WTC11 (cell line): Measurements from ENCODE around the gene MRPS10. TPM values are rescaled to one million over a fixed set of nuclear protein-coding genes. Genes with fewer than 3 reads are reported as not detected.

ENCODE experiments used
- ATAC-seq: fragments of 200-7000 bp; cut with Tn5 transposase; 2 replicates; pipeline ENCODE4 v1.10.0; 2021; ENCODE audit warnings: mild to moderate bottlenecking, moderate library complexity
- CTCF ChIA-PET: fragments of 300-600 bp; sonication (Branson Sonifier 250); formaldehyde crosslinking; loops from one replicate; lab custom pipeline; 2021; ENCODE audit warnings: antibody characterized with exemption; lab: Charles Lee
- POLR2A ChIA-PET: fragments of 350-600 bp; sonication (Branson Sonifier 250); formaldehyde crosslinking; loops from one replicate; lab custom pipeline; 2021; ENCODE audit warnings: antibody characterized with exemption; lab: Charles Lee
- DNase-seq: peaks from one replicate; pipeline ENCODE4 v3.0.0; 2021; ENCODE audit warnings: low spot score
- H3K27ac Mint-ChIP-seq: 2 replicates; pipeline ENCODE4 v1.8.0; 2021; ENCODE audit warnings: mixed read lengths
- H3K27me3 Mint-ChIP-seq: 2 replicates; pipeline ENCODE4 v1.8.0; 2021; ENCODE audit warnings: low read depth, mild to moderate bottlenecking, moderate library complexity, mixed read lengths
- H3K36me3 Mint-ChIP-seq: 2 replicates; pipeline ENCODE4 v1.8.0; 2021; ENCODE audit warnings: mixed read lengths
- H3K4me1 Mint-ChIP-seq: 2 replicates; pipeline ENCODE4 v1.8.0; 2022; ENCODE audit warnings: mixed read lengths
- H3K4me3 Mint-ChIP-seq: 2 replicates; pipeline ENCODE4 v1.8.0; 2021; ENCODE audit warnings: mild to moderate bottlenecking, moderate library complexity, mixed read lengths
- H3K9me3 Mint-ChIP-seq: 2 replicates; pipeline ENCODE4 v1.8.0; 2021; ENCODE audit warnings: mixed read lengths
- CBFB ChIP-seq: sonication (generic); formaldehyde crosslinking; IDR thresholded peaks from 2 replicates; pipeline ENCODE4 v1.8.1; 2022; ENCODE audit warnings: mild to moderate bottlenecking, low read depth, missing genetic modification reagents
- CREB1 ChIP-seq: sonication (generic); formaldehyde crosslinking; IDR thresholded peaks from 2 replicates; pipeline ENCODE4 v1.8.0; 2023; ENCODE audit warnings: mild to moderate bottlenecking, missing genetic modification reagents
- ESRRA ChIP-seq: sonication (generic); formaldehyde crosslinking; IDR thresholded peaks from 2 replicates; pipeline ENCODE4 v1.8.1; 2022; ENCODE audit warnings: mild to moderate bottlenecking, missing genetic modification reagents, borderline replicate concordance
- FOXJ3 ChIP-seq: sonication (generic); formaldehyde crosslinking; IDR thresholded peaks from 2 replicates; pipeline ENCODE4 v1.9.0; 2021; ENCODE audit warnings: missing genetic modification reagents, mild to moderate bottlenecking, borderline replicate concordance
- FOXK1 ChIP-seq: sonication (generic); formaldehyde crosslinking; IDR thresholded peaks from 2 replicates; pipeline ENCODE4 v1.8.0; 2022; ENCODE audit warnings: mild to moderate bottlenecking, moderate library complexity, missing genetic modification reagents
- GABPB1 ChIP-seq: sonication (generic); formaldehyde crosslinking; IDR thresholded peaks from 2 replicates; pipeline ENCODE4 v1.8.1; 2023; ENCODE audit warnings: mild to moderate bottlenecking, missing genetic modification reagents
- GRHL2 ChIP-seq: fragments of 250-450 bp; sonication (Bioruptor Pico); IDR thresholded peaks from 2 replicates; pipeline ENCODE4 v1.8.0; 2022; ENCODE audit warnings: mild to moderate bottlenecking, moderate library complexity; ENCODE audit not compliant: insufficient replicate concordance, severe bottlenecking
- GTF2I ChIP-seq: fragments of 250-450 bp; sonication (Bioruptor Pico); conservative IDR thresholded peaks from 2 replicates; pipeline ENCODE4 v1.4.0; 2021; ENCODE audit warnings: mild to moderate bottlenecking
- JAZF1 ChIP-seq: fragments of 250-450 bp; sonication (Bioruptor Pico); IDR thresholded peaks from 2 replicates; pipeline ENCODE4 v1.9.0; 2021; ENCODE audit warnings: moderate library complexity, mild to moderate bottlenecking, inconsistent platforms
- OVOL2 ChIP-seq: fragments of 250-450 bp; sonication (Bioruptor Pico); IDR thresholded peaks from 2 replicates; pipeline ENCODE4 v1.9.0; 2021; ENCODE audit warnings: mild to moderate bottlenecking, borderline replicate concordance
- RELA ChIP-seq: sonication (generic); formaldehyde crosslinking; IDR thresholded peaks from 2 replicates; pipeline ENCODE4 v1.8.1; 2022; ENCODE audit warnings: missing genetic modification reagents, mild to moderate bottlenecking, borderline replicate concordance
- SMAD3 ChIP-seq: sonication (generic); formaldehyde crosslinking; IDR thresholded peaks from 2 replicates; pipeline ENCODE4 v1.8.0; 2022; ENCODE audit warnings: missing genetic modification reagents, mild to moderate bottlenecking, borderline replicate concordance
- TP53 ChIP-seq: sonication (generic); formaldehyde crosslinking; IDR thresholded peaks from 2 replicates; pipeline ENCODE4 v1.8.1; 2023; ENCODE audit warnings: mild to moderate bottlenecking, missing genetic modification reagents
- ZNF416 ChIP-seq: fragments of 250-450 bp; sonication (Bioruptor Pico); IDR thresholded peaks from 2 replicates; pipeline ENCODE4 v1.9.0; 2021; ENCODE audit warnings: mild to moderate bottlenecking, inconsistent platforms
- ZNF671 ChIP-seq: fragments of 250-450 bp; sonication (Bioruptor Pico); IDR thresholded peaks from 2 replicates; pipeline ENCODE4 v1.8.0; 2021; ENCODE audit warnings: mild to moderate bottlenecking
- total RNA-seq: library from RNA; stranded (reverse); gene quantifications from 3 replicates; pipeline ENCODE4 v1.2.3, GENCODE V29; 2021
- TF ChIP-seq, protein P1 (sequence below): fragments of 250-450 bp; sonication (Bioruptor Pico); IDR thresholded peaks from 2 replicates; pipeline ENCODE4 v1.9.0; 2021; ENCODE audit warnings: moderate library complexity, mild to moderate bottlenecking, inconsistent platforms, borderline replicate concordance
- TF ChIP-seq, protein P2 (sequence below): sonication (generic); formaldehyde crosslinking; IDR thresholded peaks from 2 replicates; pipeline ENCODE4 v1.8.0; 2023; ENCODE audit warnings: mild to moderate bottlenecking, missing genetic modification reagents
- TF ChIP-seq, protein P3 (sequence below): fragments of 250-450 bp; sonication (Bioruptor Pico); IDR thresholded peaks from 2 replicates; pipeline ENCODE4 v1.8.0; 2021; ENCODE audit warnings: mild to moderate bottlenecking
- TF ChIP-seq, protein P4 (sequence below): sonication (generic); formaldehyde crosslinking; IDR thresholded peaks from 2 replicates; pipeline ENCODE4 v1.8.1; 2022; ENCODE audit warnings: low read depth, mild to moderate bottlenecking, moderate library complexity, missing genetic modification reagents, borderline replicate concordance
- TF ChIP-seq, protein P5 (sequence below): fragments of 250-450 bp; sonication (Bioruptor Pico); IDR thresholded peaks from 2 replicates; pipeline ENCODE4 v1.9.0; 2021; ENCODE audit warnings: mild to moderate bottlenecking
- TF ChIP-seq, protein P6 (sequence below): fragments of 200-600 bp; IDR thresholded peaks from 2 replicates; pipeline ENCODE4 v1.8.0; 2022; ENCODE audit warnings: antibody characterized with exemption
- TF ChIP-seq, protein P7 (sequence below): sonication (generic); formaldehyde crosslinking; IDR thresholded peaks from 2 replicates; pipeline ENCODE4 v1.8.1; 2023; ENCODE audit warnings: mild to moderate bottlenecking, missing genetic modification reagents, moderate library complexity

Gene MRPS10
- total RNA-seq, 1 experiment from 2014 or later: 31.3 TPM

DNA sequence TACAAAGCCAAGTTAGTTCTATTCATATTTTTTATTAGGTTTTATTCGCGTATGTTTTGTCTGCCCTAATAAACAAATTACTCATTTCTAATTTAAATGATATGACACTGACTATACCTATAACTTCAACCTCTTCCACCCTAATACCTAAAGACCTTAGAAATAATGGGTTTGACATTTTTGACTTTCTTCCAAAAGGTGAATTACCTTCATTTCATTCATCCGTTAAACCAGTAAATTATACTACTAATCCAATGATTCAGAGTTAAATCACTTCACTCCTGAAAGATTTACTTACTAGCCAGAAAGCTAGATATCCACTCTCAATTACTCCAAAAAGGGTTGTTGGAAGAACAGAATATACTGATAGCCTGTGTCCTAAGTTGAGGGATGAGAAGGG is 5.2 kb downstream of the MRPS10 start:
- Mint-ChIP-seq H3K27ac (no peak overlapping the region), H3K27me3 (no peaks in the 10 kb centered on the region)
- CTCF ChIA-PET: interaction anchor here (1.3 kb wide), 1 partner anchor 336 kb away, joined by 3 read pairs; no protein-coding TSS in a partner anchor
- no peak for DNase-seq
- TF ChIP-seq, protein P1, sequence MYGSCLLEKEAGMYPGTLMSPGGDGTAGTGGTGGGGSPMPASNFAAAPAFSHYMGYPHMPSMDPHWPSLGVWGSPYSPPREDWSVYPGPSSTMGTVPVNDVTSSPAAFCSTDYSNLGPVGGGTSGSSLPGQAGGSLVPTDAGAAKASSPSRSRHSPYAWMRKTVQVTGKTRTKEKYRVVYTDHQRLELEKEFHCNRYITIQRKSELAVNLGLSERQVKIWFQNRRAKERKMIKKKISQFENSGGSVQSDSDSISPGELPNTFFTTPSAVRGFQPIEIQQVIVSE (CRISPR knock-in tag): no peak
- no peak for TF ChIP-seq FOXJ3
- no peak for TF ChIP-seq ESRRA (CRISPR knock-in tag)
- TF ChIP-seq, protein P2, sequence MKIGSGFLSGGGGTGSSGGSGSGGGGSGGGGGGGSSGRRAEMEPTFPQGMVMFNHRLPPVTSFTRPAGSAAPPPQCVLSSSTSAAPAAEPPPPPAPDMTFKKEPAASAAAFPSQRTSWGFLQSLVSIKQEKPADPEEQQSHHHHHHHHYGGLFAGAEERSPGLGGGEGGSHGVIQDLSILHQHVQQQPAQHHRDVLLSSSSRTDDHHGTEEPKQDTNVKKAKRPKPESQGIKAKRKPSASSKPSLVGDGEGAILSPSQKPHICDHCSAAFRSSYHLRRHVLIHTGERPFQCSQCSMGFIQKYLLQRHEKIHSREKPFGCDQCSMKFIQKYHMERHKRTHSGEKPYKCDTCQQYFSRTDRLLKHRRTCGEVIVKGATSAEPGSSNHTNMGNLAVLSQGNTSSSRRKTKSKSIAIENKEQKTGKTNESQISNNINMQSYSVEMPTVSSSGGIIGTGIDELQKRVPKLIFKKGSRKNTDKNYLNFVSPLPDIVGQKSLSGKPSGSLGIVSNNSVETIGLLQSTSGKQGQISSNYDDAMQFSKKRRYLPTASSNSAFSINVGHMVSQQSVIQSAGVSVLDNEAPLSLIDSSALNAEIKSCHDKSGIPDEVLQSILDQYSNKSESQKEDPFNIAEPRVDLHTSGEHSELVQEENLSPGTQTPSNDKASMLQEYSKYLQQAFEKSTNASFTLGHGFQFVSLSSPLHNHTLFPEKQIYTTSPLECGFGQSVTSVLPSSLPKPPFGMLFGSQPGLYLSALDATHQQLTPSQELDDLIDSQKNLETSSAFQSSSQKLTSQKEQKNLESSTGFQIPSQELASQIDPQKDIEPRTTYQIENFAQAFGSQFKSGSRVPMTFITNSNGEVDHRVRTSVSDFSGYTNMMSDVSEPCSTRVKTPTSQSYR (CRISPR knock-in tag): no peak
- no peak for TF ChIP-seq GTF2I (CRISPR knock-in tag)
- TF ChIP-seq, protein P3, sequence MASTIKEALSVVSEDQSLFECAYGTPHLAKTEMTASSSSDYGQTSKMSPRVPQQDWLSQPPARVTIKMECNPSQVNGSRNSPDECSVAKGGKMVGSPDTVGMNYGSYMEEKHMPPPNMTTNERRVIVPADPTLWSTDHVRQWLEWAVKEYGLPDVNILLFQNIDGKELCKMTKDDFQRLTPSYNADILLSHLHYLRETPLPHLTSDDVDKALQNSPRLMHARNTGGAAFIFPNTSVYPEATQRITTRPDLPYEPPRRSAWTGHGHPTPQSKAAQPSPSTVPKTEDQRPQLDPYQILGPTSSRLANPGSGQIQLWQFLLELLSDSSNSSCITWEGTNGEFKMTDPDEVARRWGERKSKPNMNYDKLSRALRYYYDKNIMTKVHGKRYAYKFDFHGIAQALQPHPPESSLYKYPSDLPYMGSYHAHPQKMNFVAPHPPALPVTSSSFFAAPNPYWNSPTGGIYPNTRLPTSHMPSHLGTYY (CRISPR knock-in tag): no peak
- TF ChIP-seq JAZF1: no peak
- no peak for TF ChIP-seq ZNF416 (CRISPR knock-in tag)
- TF ChIP-seq RELA (CRISPR knock-in tag): no peak
- TF ChIP-seq, protein P4, sequence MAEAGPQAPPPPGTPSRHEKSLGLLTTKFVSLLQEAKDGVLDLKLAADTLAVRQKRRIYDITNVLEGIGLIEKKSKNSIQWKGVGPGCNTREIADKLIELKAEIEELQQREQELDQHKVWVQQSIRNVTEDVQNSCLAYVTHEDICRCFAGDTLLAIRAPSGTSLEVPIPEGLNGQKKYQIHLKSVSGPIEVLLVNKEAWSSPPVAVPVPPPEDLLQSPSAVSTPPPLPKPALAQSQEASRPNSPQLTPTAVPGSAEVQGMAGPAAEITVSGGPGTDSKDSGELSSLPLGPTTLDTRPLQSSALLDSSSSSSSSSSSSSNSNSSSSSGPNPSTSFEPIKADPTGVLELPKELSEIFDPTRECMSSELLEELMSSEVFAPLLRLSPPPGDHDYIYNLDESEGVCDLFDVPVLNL (CRISPR knock-in tag): no peak
- TF ChIP-seq, protein P5, sequence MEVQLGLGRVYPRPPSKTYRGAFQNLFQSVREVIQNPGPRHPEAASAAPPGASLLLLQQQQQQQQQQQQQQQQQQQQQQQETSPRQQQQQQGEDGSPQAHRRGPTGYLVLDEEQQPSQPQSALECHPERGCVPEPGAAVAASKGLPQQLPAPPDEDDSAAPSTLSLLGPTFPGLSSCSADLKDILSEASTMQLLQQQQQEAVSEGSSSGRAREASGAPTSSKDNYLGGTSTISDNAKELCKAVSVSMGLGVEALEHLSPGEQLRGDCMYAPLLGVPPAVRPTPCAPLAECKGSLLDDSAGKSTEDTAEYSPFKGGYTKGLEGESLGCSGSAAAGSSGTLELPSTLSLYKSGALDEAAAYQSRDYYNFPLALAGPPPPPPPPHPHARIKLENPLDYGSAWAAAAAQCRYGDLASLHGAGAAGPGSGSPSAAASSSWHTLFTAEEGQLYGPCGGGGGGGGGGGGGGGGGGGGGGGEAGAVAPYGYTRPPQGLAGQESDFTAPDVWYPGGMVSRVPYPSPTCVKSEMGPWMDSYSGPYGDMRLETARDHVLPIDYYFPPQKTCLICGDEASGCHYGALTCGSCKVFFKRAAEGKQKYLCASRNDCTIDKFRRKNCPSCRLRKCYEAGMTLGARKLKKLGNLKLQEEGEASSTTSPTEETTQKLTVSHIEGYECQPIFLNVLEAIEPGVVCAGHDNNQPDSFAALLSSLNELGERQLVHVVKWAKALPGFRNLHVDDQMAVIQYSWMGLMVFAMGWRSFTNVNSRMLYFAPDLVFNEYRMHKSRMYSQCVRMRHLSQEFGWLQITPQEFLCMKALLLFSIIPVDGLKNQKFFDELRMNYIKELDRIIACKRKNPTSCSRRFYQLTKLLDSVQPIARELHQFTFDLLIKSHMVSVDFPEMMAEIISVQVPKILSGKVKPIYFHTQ (CRISPR knock-in tag): no peak
- TF ChIP-seq, all 79 proteins: peak for 0
- H3K9me3 Mint-ChIP-seq: no peaks in the 10 kb centered on the region
- H3K36me3 Mint-ChIP-seq: peaks cover 46% of the 10 kb centered on the region
- POLR2A ChIA-PET: no interaction called here
- ATAC-seq: no peak
- H3K4me1 Mint-ChIP-seq: peaks cover 12% of the 10 kb centered on the region
- no peak overlapping the region for H3K4me3 Mint-ChIP-seq

DNA sequence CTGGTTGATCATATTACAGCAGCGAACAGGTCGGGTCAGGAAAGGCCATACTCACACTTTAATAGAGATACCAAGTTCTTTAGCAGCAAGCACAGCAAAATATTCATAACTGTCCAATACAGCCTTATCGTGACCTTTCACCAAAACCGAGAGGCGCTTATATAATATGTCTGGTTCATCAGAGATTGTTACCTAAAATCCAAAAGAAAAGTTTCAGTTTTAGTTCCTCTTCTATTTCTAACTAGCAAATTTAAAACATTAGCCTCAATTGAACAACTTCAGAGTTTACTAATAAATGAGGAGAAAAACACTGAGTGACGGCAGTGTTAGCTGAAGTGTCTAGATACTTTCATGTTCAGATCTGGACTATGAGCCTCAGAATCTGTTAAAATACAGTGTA is 5.9 kb downstream of the MRPS10 start:
- Mint-ChIP-seq H3K27ac (no peak overlapping the region), H3K9me3 (no peaks in the 10 kb centered on the region), H3K36me3 (peaks cover 46% of the 10 kb centered on the region), H3K27me3 (no peaks in the 10 kb centered on the region), H3K4me1 (peaks cover 10% of the 10 kb centered on the region), H3K4me3 (no peak overlapping the region)
- DNase-seq (no peak), ATAC-seq (no peak)
- CTCF ChIA-PET: no interaction called here
- POLR2A ChIA-PET: no interaction called here
- TF ChIP-seq, protein P2 (CRISPR knock-in tag): no peak
- TF ChIP-seq ZNF671: no peak
- TF ChIP-seq FOXK1 (CRISPR knock-in tag): no peak
- no peak for TF ChIP-seq CBFB (CRISPR knock-in tag)
- no peak for TF ChIP-seq GRHL2 (CRISPR knock-in tag)
- TF ChIP-seq CREB1: no peak
- TF ChIP-seq, protein P6, sequence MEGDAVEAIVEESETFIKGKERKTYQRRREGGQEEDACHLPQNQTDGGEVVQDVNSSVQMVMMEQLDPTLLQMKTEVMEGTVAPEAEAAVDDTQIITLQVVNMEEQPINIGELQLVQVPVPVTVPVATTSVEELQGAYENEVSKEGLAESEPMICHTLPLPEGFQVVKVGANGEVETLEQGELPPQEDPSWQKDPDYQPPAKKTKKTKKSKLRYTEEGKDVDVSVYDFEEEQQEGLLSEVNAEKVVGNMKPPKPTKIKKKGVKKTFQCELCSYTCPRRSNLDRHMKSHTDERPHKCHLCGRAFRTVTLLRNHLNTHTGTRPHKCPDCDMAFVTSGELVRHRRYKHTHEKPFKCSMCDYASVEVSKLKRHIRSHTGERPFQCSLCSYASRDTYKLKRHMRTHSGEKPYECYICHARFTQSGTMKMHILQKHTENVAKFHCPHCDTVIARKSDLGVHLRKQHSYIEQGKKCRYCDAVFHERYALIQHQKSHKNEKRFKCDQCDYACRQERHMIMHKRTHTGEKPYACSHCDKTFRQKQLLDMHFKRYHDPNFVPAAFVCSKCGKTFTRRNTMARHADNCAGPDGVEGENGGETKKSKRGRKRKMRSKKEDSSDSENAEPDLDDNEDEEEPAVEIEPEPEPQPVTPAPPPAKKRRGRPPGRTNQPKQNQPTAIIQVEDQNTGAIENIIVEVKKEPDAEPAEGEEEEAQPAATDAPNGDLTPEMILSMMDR: no peak
- no peak for TF ChIP-seq GABPB1 (CRISPR knock-in tag)
- no peak for TF ChIP-seq TP53
- no peak for TF ChIP-seq SMAD3 (CRISPR knock-in tag)
- TF ChIP-seq OVOL2 (CRISPR knock-in tag): no peak
- TF ChIP-seq, protein P7, sequence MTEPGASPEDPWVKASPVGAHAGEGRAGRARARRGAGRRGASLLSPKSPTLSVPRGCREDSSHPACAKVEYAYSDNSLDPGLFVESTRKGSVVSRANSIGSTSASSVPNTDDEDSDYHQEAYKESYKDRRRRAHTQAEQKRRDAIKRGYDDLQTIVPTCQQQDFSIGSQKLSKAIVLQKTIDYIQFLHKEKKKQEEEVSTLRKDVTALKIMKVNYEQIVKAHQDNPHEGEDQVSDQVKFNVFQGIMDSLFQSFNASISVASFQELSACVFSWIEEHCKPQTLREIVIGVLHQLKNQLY (CRISPR knock-in tag): no peak
